DND-41 (cell line): ENCODE data around the gene NUPR1.

Source experiments
- ATAC-seq: fragments of 200-7000 bp; cut with Tn5 transposase; 3 replicates; pipeline ENCODE4 v1.9.1; 2021; ENCODE audit warnings: low read depth; ENCODE audit not compliant: insufficient read depth
- DNase-seq: peaks from one replicate; pipeline ENCODE4 v3.0.0-alpha.2; 2020
- H2AFZ ChIP-seq: 2 replicates; pipeline ENCODE4 v1.6.0; 2012; ENCODE audit warnings: low read depth, low read length
- H3K27ac ChIP-seq: 2 replicates; pipeline ENCODE4 v1.5.1; 2012; ENCODE audit warnings: low read length, inconsistent platforms
- H3K27me3 ChIP-seq: fragments of 200-600 bp; sonication (generic); 2 replicates; pipeline ENCODE4 v1.6.0; 2012; ENCODE audit warnings: low read length, mild to moderate bottlenecking, inconsistent platforms; ENCODE audit not compliant: insufficient read depth, poor library complexity
- H3K36me3 ChIP-seq: 2 replicates; pipeline ENCODE4 v1.5.1; 2012; ENCODE audit warnings: low read length, inconsistent platforms; ENCODE audit not compliant: insufficient read depth
- H3K4me1 ChIP-seq: 2 replicates; pipeline ENCODE4 v1.5.1; 2012; ENCODE audit warnings: mild to moderate bottlenecking, low read length; ENCODE audit not compliant: insufficient read depth
- H3K4me2 ChIP-seq: 2 replicates; pipeline ENCODE4 v1.6.0; 2012; ENCODE audit warnings: mild to moderate bottlenecking, moderate library complexity, low read length, inconsistent platforms; ENCODE audit not compliant: insufficient read depth
- H3K4me3 ChIP-seq, 2 experiments: fragments of 200-600 bp in 1 of 2; shearing (Covaris generic) in 1 of 2; 2 replicates each; pipeline ENCODE4 v1.5.1; 2012 to 2016; ENCODE audit warnings: inconsistent platforms in 2 of 2, low read length in 2 of 2, mild to moderate bottlenecking in 2 of 2, low read depth in 1 of 2, moderate library complexity in 1 of 2
- H3K79me2 ChIP-seq: 2 replicates; pipeline ENCODE4 v1.6.0; 2012; ENCODE audit warnings: low read length, inconsistent platforms; ENCODE audit not compliant: insufficient read depth
- H3K9ac ChIP-seq: 2 replicates; pipeline ENCODE4 v1.6.0; 2012; ENCODE audit warnings: low read depth, mild to moderate bottlenecking, inconsistent platforms, low read length, moderate library complexity
- H3K9me3 ChIP-seq: 2 replicates; pipeline ENCODE4 v1.5.1; 2012; ENCODE audit warnings: low read length, moderate library complexity, mild to moderate bottlenecking, inconsistent platforms; ENCODE audit not compliant: insufficient read depth, severe bottlenecking
- H4K20me1 ChIP-seq: 2 replicates; pipeline ENCODE4 v1.6.0; 2012; ENCODE audit warnings: low read length; ENCODE audit not compliant: insufficient read depth
- CTCF ChIP-seq: IDR thresholded peaks from 2 replicates; pipeline ENCODE4 v1.5.1; 2012; ENCODE audit warnings: borderline replicate concordance, low read length, moderate library complexity, mild to moderate bottlenecking; ENCODE audit not compliant: poor library complexity, severe bottlenecking; ENCODE audit errors: extremely low read depth
- EZH2 ChIP-seq: IDR thresholded peaks from 3 replicates; pipeline ENCODE4 v1.6.1; 2012; ENCODE audit warnings: borderline replicate concordance, low read depth, mild to moderate bottlenecking, moderate library complexity, low read length, inconsistent platforms; ENCODE audit not compliant: severe bottlenecking

NUPR1 gene

GRCh38 chr16:28514246-28514645, 24.5 kb downstream of the NUPR1 start:
- ATAC-seq = no peak
- H3K4me3 ChIP-seq = no peak overlapping the region

GRCh38 chr16:28513484-28514181, 25.1 kb downstream of the NUPR1 start:
- no peaks in the 10 kb centered on the region for H3K79me2 ChIP-seq
- TF ChIP-seq EZH2 (no peak), CTCF (no peak)
- H3K4me2 ChIP-seq = no peak overlapping the region
- H3K4me3 ChIP-seq = no peak overlapping the region
- H3K36me3 ChIP-seq = no peaks in the 10 kb centered on the region
- DNase-seq (no peak), ATAC-seq (no peak)
- no peak overlapping the region for H2AFZ ChIP-seq
- H3K27me3 ChIP-seq = no peaks in the 10 kb centered on the region
- no peaks in the 10 kb centered on the region for H3K4me1 ChIP-seq
- no peak overlapping the region for H3K9ac ChIP-seq
- H3K9me3 ChIP-seq = no peaks in the 10 kb centered on the region
- no peaks in the 10 kb centered on the region for H4K20me1 ChIP-seq
- H3K27ac ChIP-seq = no peak overlapping the region

More at GRCh38 chr16:28514246-28514645, 24.5 kb downstream of the NUPR1 start:
- TF ChIP-seq EZH2 (no peak), CTCF (no peak)
- Histone ChIP-seq H2AFZ (no peak overlapping the region), H3K27ac (no peak overlapping the region), H3K79me2 (no peaks in the 10 kb centered on the region), H4K20me1 (no peaks in the 10 kb centered on the region), H3K4me2 (no peak overlapping the region), H3K4me1 (no peaks in the 10 kb centered on the region), H3K9ac (no peak overlapping the region), H3K27me3 (no peaks in the 10 kb centered on the region), H3K9me3 (no peaks in the 10 kb centered on the region), H3K36me3 (no peaks in the 10 kb centered on the region)
- DNase-seq = no peak

GRCh38 chr16:28511801-28512789, 26.7 kb downstream of the NUPR1 start:
- Histone ChIP-seq H3K36me3 (no peaks in the 10 kb centered on the region), H3K4me3 (no peak overlapping the region), H3K4me1 (no peaks in the 10 kb centered on the region), H3K27me3 (no peaks in the 10 kb centered on the region), H2AFZ (no peak overlapping the region), H4K20me1 (no peaks in the 10 kb centered on the region), H3K4me2 (no peak overlapping the region), H3K9ac (no peak overlapping the region), H3K79me2 (no peaks in the 10 kb centered on the region), H3K9me3 (no peaks in the 10 kb centered on the region), H3K27ac (no peak overlapping the region)
- no peak for ATAC-seq
- TF ChIP-seq EZH2 (no peak), CTCF (no peak)
- no peak for DNase-seq
